Ishikawa (cell line): ENCODE results near the gene MYLIP.

Experiments
- CEBPB ChIP-seq: IDR thresholded peaks from 2 replicates; pipeline ENCODE4 v1.6.1; 2012
- CREB1 ChIP-seq: IDR thresholded peaks from 2 replicates; pipeline ENCODE4 v1.6.1; 2012; ENCODE audit warnings: low read depth
- EGR1 ChIP-seq: IDR thresholded peaks from 2 replicates; pipeline ENCODE4 v1.6.1; 2012
- EP300 ChIP-seq: IDR thresholded peaks from 2 replicates; pipeline ENCODE4 v1.6.1; 2012; ENCODE audit warnings: borderline replicate concordance
- FOXM1 ChIP-seq: IDR thresholded peaks from 2 replicates; pipeline ENCODE4 v1.6.1; 2012; ENCODE audit warnings: low read depth, borderline replicate concordance
- MAX ChIP-seq: IDR thresholded peaks from 2 replicates; pipeline ENCODE4 v1.6.1; 2012
- NFIC ChIP-seq: IDR thresholded peaks from 2 replicates; pipeline ENCODE4 v1.6.1; 2012
- RAD21 ChIP-seq: IDR thresholded peaks from 2 replicates; pipeline ENCODE4 v1.6.1; 2012; ENCODE audit warnings: low read depth
- TAF1 ChIP-seq: IDR thresholded peaks from 2 replicates; pipeline ENCODE4 v1.6.1; 2012; ENCODE audit warnings: low read depth, mild to moderate bottlenecking
- TEAD4 ChIP-seq: IDR thresholded peaks from 2 replicates; pipeline ENCODE4 v1.6.1; 2012
- YY1 ChIP-seq: IDR thresholded peaks from 2 replicates; pipeline ENCODE4 v1.6.1; 2012; ENCODE audit warnings: low read depth
- ZBTB7A ChIP-seq: IDR thresholded peaks from 2 replicates; pipeline ENCODE4 v1.6.1; 2012; ENCODE audit warnings: low read depth
- TF ChIP-seq, protein P1 (sequence below): IDR thresholded peaks from 2 replicates; pipeline ENCODE4 v1.6.1; 2012; ENCODE audit warnings: low read depth, mild to moderate bottlenecking

- TF ChIP-seq TAF1: no peak
- TF ChIP-seq MAX: no peak
- TF ChIP-seq YY1: no peak
- TF ChIP-seq TEAD4: no peak
- no peak for TF ChIP-seq CEBPB
- TF ChIP-seq RAD21: no peak
- no peak for TF ChIP-seq CREB1
- TF ChIP-seq, protein P1, sequence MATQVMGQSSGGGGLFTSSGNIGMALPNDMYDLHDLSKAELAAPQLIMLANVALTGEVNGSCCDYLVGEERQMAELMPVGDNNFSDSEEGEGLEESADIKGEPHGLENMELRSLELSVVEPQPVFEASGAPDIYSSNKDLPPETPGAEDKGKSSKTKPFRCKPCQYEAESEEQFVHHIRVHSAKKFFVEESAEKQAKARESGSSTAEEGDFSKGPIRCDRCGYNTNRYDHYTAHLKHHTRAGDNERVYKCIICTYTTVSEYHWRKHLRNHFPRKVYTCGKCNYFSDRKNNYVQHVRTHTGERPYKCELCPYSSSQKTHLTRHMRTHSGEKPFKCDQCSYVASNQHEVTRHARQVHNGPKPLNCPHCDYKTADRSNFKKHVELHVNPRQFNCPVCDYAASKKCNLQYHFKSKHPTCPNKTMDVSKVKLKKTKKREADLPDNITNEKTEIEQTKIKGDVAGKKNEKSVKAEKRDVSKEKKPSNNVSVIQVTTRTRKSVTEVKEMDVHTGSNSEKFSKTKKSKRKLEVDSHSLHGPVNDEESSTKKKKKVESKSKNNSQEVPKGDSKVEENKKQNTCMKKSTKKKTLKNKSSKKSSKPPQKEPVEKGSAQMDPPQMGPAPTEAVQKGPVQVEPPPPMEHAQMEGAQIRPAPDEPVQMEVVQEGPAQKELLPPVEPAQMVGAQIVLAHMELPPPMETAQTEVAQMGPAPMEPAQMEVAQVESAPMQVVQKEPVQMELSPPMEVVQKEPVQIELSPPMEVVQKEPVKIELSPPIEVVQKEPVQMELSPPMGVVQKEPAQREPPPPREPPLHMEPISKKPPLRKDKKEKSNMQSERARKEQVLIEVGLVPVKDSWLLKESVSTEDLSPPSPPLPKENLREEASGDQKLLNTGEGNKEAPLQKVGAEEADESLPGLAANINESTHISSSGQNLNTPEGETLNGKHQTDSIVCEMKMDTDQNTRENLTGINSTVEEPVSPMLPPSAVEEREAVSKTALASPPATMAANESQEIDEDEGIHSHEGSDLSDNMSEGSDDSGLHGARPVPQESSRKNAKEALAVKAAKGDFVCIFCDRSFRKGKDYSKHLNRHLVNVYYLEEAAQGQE: no peak
- TF ChIP-seq FOXM1: no peak
- TF ChIP-seq EP300: no peak
- no peak for TF ChIP-seq ZBTB7A
- no peak for TF ChIP-seq NFIC
- TF ChIP-seq EGR1: no peak
Observed at GRCh38 chr6:16177881-16178280, 49.0 kb downstream of the MYLIP start.
